Adrenal gland (tissue), 5 donors: Measurements from ENCODE around the gene XRCC5.

ENCODE experiments used
- CTCF ChIP-seq, 6 experiments: fragments of 450-650 bp in 4 of 6; fragments of 200-600 bp in 2 of 6; sonication (generic) in 1 of 6; IDR thresholded peaks; 1 replicate in 5 of 6; 2 replicates in 1 of 6; pipeline versions ENCODE4 v1.5.1 to v1.8.0; 2016 to 2021; ENCODE audit warnings: antibody characterized with exemption in 6 of 6, mild to moderate bottlenecking in 2 of 6, moderate library complexity in 1 of 6
- POLR2A ChIP-seq, 2 donors: fragments of 450-650 bp; IDR thresholded peaks; one replicate each; pipeline ENCODE4 v1.6.1; 2017; ENCODE audit warnings: antibody characterized with exemption in 2 of 2, mild to moderate bottlenecking in 2 of 2, moderate library complexity in 1 of 2
- donor health status: DM: no; HTN: no; CAD: no.

- TF ChIP-seq CTCF (IDR thresholded peaks at IDR 0.05) (no peak), POLR2A (IDR thresholded peaks at IDR 0.05) (no peak)
Observed at GRCh38 chr2:216101109-216101508, 8.0 kb upstream of the XRCC5 start.
